DMS114 treated with DMSO at 0.1 percent for 48 hours (cell line): ENCODE data around the gene FAM111A.

Source experiments
- DNase-seq: peaks from one replicate; lab custom pipeline; 2025; ENCODE audit not compliant: unreplicated experiment; lab: John Stamatoyannopoulos, UW

FAM111A gene

DNA sequence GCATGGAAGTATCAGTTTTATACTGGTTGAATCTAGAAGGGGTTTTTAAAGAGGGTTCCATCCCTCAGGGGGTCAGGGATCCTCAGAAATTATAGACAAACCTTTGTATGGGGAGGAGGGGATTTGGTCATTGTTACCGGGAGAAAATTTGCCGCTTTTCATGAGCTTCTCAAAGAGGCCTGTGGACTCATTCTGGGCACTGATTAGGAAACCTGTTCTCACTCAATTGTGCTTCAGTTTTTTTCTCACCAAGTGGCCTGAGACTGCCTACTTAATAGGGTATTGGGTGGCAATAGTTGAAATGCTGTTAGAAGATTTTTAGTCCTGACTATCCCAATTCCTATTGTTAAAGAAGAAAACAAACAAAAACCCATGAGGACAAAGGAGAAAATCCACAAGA, 56.1 kb downstream of the FAM111A start:
- DNase-seq = no peak

GRCh38 chr11:59199546-59200422, 57.1 kb downstream of the FAM111A start:
- no peak for DNase-seq

DNA sequence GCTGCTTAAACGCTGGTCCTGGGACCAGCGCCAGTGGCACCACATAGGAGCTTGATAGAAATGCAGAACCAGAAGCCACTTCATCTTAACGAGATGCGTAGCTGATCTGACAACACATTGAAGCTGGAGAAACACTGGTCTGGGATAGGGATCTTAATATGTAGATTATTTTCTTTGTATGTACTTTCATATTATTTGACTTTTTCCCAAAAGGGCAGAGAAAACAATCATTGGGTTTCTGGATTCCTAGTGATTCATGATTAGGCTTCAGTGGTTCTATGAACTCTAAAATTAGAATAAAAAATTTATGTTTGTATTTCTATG, 57.7 kb downstream of the FAM111A start:
- no peak for DNase-seq

DNA sequence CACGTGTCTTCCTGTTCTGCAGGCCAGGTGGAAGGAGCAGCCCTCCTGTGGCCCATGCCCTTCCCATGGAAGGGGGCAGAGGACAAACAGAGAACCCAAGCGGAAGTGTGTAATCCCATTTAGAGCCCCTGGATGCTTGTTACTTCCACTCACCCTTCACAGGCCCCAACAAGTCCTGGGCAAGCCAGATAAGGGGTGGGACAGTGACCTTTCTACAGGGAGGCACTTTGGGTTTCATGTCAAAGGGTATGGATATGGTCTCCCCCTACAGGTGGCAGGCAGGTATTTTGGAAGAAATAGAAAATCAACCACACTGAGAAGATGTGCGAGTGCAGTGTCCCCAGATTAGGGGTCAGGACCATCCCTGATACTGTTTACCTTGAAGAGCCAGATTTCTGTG, 58.7 kb downstream of the FAM111A start:
- DNase-seq = no peak
